GM12874 (cell line): Measurements from ENCODE around the gene BABAM2.

Experiments used
- TF ChIP-seq, protein P1 (sequence below): IDR thresholded peaks from 2 replicates; pipeline ENCODE4 v1.5.1; 2011; ENCODE audit warnings: low read depth, mild to moderate bottlenecking, control low read depth, low read length, moderate library complexity; ENCODE audit not compliant: insufficient read depth

BABAM2 gene

DNA sequence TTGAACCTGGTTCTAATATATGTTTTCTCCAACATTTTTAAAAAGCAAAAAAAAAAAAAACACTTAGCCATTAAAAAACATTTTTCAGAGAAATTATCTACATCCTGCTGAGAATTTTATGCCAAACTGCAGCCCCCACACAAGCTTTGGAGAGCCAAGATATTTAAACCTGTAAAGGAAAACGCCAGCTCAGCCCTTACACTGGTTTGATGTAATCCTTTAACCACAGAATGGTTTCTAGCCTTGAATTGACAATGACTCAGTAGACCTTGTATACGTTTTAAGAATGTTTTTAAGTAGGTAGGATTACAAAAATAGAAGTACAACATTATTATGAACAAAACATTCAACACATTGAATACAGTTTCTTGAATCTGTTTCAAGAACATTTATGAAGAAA is 113.6 kb downstream of the BABAM2 start:
- TF ChIP-seq, protein P1, sequence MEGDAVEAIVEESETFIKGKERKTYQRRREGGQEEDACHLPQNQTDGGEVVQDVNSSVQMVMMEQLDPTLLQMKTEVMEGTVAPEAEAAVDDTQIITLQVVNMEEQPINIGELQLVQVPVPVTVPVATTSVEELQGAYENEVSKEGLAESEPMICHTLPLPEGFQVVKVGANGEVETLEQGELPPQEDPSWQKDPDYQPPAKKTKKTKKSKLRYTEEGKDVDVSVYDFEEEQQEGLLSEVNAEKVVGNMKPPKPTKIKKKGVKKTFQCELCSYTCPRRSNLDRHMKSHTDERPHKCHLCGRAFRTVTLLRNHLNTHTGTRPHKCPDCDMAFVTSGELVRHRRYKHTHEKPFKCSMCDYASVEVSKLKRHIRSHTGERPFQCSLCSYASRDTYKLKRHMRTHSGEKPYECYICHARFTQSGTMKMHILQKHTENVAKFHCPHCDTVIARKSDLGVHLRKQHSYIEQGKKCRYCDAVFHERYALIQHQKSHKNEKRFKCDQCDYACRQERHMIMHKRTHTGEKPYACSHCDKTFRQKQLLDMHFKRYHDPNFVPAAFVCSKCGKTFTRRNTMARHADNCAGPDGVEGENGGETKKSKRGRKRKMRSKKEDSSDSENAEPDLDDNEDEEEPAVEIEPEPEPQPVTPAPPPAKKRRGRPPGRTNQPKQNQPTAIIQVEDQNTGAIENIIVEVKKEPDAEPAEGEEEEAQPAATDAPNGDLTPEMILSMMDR: no peak

DNA sequence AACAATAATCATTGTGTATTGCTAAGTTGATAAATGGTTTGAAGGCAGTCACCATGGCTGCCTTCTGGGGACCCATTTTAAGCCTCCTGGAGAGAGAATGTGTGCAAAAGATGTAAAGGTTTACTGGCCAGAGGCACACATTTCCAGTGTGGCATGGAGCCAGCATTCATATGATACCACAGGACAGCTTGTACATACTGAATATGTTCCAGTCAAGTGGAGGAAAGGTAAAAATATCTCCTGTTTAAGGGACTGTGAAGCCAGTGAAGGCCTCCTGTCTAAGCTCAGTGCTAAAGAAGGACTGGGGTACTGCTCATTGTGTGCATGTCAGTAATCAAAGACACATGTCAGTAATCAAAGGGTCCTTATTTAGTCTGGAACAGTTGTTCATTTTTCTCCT is 119.2 kb downstream of the BABAM2 start:
- TF ChIP-seq, protein P1: no peak

DNA sequence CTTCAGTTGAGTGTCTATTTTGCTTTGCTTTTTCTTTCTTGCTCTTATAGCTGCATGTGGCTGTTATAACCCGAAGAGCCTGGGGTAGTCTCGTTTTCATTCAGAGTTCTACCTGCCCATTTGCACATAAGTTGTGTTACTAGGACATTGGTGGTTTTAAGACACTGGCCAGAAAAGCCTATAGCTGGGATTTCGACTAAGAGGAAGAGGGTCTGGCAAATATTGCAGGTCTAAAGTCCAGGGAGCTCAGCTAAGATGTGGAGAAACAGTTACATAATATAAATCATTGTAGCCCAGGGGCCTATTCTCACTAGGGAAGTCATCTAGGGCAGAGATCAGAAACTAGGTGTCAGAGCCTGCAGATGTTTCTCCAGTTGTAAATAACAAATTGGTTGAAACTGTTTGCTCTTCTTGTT is 120.8 kb downstream of the BABAM2 start:
- TF ChIP-seq, protein P1: no peak

DNA sequence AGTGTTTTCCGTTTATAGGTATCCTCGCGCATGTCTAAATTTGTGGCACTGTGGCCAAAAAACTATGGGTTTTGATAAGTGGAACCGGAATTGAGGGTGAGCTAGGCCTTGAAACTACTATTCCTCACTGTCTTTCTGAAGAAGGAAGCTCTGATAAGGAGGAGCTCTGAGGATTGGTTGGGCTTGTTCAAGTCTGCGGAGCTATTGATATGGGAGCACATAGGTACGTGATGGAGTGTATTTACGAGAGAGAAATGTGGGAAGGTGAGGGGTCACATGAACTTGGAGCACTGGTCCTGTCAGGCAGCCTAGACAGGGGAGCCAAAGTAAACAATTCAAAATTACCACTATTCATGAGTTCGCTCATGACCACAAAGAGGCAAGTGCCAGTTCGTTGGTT is 131.4 kb downstream of the BABAM2 start:
- TF ChIP-seq, protein P1: no peak

DNA sequence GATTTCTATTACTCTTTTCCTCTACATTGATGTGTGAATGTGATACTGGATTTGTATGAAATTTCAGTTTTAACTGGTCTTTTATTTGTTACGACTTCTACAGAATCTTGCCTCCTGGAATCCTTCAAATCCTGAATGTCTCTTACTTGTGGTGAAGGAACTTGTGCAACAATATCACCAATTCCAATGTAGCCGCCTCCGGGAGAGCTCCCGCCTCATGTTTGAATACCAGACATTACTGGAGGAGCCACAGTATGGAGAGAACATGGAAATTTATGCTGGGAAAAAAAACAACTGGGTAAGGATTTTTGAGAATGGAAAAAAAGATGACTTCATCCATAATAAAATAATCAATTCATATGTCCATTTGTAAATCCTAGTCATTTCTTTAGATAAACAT is 134.6 kb downstream of the BABAM2 start:
- TF ChIP-seq, protein P1: no peak

DNA sequence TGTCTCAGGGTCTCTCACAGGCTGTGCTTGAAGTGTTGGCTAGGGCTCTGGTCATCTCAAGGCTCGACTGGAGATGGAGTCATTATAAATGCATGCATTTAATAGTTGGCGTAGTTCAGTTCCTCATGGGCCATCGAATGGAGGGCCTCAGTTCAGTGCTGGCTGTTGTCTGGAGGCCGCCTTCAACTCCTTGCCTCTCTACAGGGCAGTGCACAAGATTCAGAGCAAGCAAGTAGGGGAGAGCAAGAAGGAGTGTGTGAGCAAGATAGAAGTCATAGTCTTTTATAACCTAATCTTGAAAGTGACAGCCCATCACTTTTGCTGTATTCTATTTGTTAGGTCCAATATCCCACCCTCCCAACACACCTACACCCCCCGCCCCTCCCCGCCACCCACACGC is 137.5 kb downstream of the BABAM2 start:
- TF ChIP-seq, protein P1: no peak

DNA sequence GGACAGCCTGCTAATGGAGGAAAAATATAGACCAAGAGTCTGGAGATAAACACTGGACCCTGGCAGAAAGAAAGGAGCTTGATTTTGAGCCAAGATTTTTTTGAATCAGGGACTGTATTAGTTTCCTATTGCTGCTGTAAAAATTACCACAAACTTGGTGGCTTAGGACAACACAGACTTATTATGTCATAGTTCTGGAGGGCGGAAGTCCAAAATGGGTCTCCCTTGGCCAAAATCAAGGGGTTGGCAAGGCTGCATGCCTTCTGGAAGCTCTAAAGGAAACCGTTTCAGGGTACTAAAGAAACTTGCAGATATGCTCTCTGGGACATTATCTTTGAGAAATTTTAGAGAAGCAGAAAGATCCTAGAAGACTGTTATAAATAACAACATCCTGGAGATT is 140.1 kb downstream of the BABAM2 start:
- TF ChIP-seq, protein P1: no peak

DNA sequence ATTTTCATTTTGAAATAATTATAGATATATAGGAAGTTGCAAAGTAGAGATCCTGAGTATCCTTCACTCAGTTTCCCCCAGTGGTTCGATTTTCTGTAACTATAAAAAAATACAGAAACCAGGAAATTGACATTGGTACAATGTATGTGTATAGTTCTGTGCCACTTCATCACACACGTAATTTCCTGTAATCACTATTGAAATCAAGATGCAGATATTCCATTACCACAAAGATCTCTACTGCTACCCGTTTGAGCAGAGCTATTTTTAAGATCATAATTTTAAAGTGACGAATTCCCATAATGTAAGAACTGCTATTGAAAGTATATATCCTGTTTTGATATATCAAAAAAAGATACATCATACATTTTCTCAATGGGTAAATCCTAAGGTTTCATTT is 142.3 kb downstream of the BABAM2 start:
- TF ChIP-seq, protein P1: no peak
